ENCODE measurements around the gene JARID2. TPM values are rescaled to one million over a fixed set of nuclear protein-coding genes. Genes with fewer than 3 reads are reported as not detected.
A peak's percentile ranks its signal among the peaks of the same experiment; 100 is the strongest.

Gene JARID2
- total RNA-seq, 1 donor from 2014 or later, result 38.9 TPM

- peaks cover 48% of the 10 kb centered on the region for H3K4me1 ChIP-seq
- Mint-ChIP-seq H3K9me3 (peaks cover 7% of the 10 kb centered on the region), H3K4me3 (no peak overlapping the region), H3K27ac (peak overlapping the region; percentile 10), H3K4me1 (peaks cover 74% of the 10 kb centered on the region), H3K27me3 (ENCODE audit: insufficient read depth, low read depth) (peaks cover 2% of the 10 kb centered on the region), H3K36me3 (peaks cover 23% of the 10 kb centered on the region)
- no peak overlapping the region for H3K27ac ChIP-seq
- no peak overlapping the region for H3K9ac ChIP-seq
- DNase-seq (ENCODE audit: low spot score), result no peak
- no peak for TF ChIP-seq EZH2phosphoT487 (IDR thresholded peaks at IDR 0.05)
- TF ChIP-seq EZH2 (IDR thresholded peaks at IDR 0.05), result no peak
- TF ChIP-seq CTCF (IDR thresholded peaks at IDR 0.05), result no peak
- H3K4me3 ChIP-seq, result no peak overlapping the region
- H3K27me3 ChIP-seq, result no peaks in the 10 kb centered on the region
- H3F3A ChIP-seq (ENCODE audit: low read depth), result peaks cover 20% of the 10 kb centered on the region
- no peak overlapping the region for H2AFZ ChIP-seq (replicated peaks)
- H3K9me3 ChIP-seq (ENCODE audit: low read depth), result no peaks in the 10 kb centered on the region
- H3K79me2 ChIP-seq (ENCODE audit: low read depth), result peaks cover 100% of the 10 kb centered on the region
- H3K4me2 ChIP-seq, result no peak overlapping the region
- peaks cover 53% of the 10 kb centered on the region for H4K20me1 ChIP-seq (ENCODE audit: low read depth)
- H3K36me3 ChIP-seq, result no peaks in the 10 kb centered on the region
Observed at GRCh38 chr6:15426901-15427300, 181.0 kb downstream of the JARID2 start.

GRCh38 chr6:15427331-15428070 is 181.6 kb downstream of the JARID2 start:
- Histone ChIP-seq H3F3A (ENCODE audit: low read depth) (peaks cover 24% of the 10 kb centered on the region), H3K36me3 (no peaks in the 10 kb centered on the region), H3K27ac (no peak overlapping the region), H3K79me2 (ENCODE audit: low read depth) (peaks cover 100% of the 10 kb centered on the region), H2AFZ (replicated peaks) (no peak overlapping the region), H3K9me3 (ENCODE audit: low read depth) (no peaks in the 10 kb centered on the region), H3K4me2 (no peak overlapping the region), H3K27me3 (no peaks in the 10 kb centered on the region), H3K4me1 (peaks cover 50% of the 10 kb centered on the region), H3K4me3 (no peak overlapping the region), H4K20me1 (ENCODE audit: low read depth) (peaks cover 59% of the 10 kb centered on the region), H3K9ac (no peak overlapping the region)
- Mint-ChIP-seq H3K36me3 (peaks cover 23% of the 10 kb centered on the region), H3K27me3 (ENCODE audit: insufficient read depth, low read depth) (peaks cover 2% of the 10 kb centered on the region), H3K27ac (peak overlapping the region; percentile 40), H3K9me3 (peaks cover 7% of the 10 kb centered on the region), H3K4me1 (peaks cover 75% of the 10 kb centered on the region), H3K4me3 (peak overlapping the region; percentile 6)
- no peak for DNase-seq (ENCODE audit: low spot score)
- no peak for TF ChIP-seq CTCF (IDR thresholded peaks at IDR 0.05)
- TF ChIP-seq EZH2phosphoT487 (IDR thresholded peaks at IDR 0.05), result no peak
- TF ChIP-seq EZH2 (IDR thresholded peaks at IDR 0.05), result no peak

DNA sequence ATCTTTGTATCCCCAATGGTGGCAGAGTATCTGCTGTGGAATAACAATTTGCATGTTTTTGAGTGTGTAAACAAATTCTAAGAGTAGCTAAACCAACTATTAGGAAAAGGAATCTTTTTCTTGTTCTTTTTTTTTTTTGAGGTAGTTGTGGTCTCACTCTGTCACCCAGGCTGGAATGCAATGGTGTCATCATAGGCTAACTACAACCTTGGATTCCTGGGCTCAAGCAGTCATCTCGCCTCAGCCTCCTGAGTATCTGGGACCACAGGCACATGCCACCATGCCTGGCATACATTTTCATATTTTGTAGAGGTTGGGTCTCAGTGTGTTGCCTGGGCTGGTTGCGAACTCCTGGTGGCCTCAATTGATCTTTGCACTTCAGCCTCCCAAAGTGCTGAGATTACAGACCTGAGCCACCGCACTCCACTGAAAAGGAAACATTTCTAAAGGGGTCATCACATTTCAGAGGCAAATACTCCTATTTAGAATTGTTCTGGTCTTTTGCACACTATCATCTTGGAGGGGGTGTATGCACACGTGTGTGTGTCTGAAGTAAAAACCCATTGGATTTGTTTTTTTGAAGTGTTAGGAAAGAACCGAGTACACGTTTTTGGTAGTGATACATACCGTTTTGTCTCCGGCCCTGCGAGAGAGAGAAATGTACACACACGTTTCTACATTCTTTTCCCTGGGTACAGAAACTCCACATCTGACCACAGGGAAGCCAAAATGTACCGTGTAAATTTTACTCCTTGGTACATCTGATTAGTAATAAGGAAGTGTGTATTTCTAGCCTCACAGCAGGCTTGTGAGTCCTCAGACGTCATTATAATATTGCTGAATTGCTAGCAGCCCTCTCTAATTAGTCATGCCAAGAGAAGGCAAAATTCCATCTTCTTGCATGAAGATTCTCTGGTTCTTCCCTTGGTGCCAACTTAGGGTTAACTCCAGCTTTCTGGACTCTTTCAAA is 183.6 kb downstream of the JARID2 start:
- Histone ChIP-seq H3K4me2 (no peak overlapping the region), H4K20me1 (ENCODE audit: low read depth) (peaks cover 64% of the 10 kb centered on the region), H3K79me2 (ENCODE audit: low read depth) (peaks cover 100% of the 10 kb centered on the region), H3K36me3 (no peaks in the 10 kb centered on the region), H3K4me1 (peaks cover 62% of the 10 kb centered on the region), H3K9me3 (ENCODE audit: low read depth) (no peaks in the 10 kb centered on the region), H3F3A (ENCODE audit: low read depth) (peaks cover 24% of the 10 kb centered on the region), H3K27me3 (no peaks in the 10 kb centered on the region), H3K27ac (no peak overlapping the region), H3K9ac (no peak overlapping the region), H3K4me3 (no peak overlapping the region), H2AFZ (replicated peaks) (no peak overlapping the region)
- Mint-ChIP-seq H3K27me3 (ENCODE audit: insufficient read depth, low read depth) (peaks cover 2% of the 10 kb centered on the region), H3K9me3 (peaks cover 3% of the 10 kb centered on the region), H3K36me3 (peaks cover 14% of the 10 kb centered on the region), H3K4me3 (peak overlapping the region; percentile 12), H3K27ac (no peak overlapping the region), H3K4me1 (peaks cover 89% of the 10 kb centered on the region)
- no peak for TF ChIP-seq CTCF (IDR thresholded peaks at IDR 0.05)
- no peak for TF ChIP-seq EZH2 (IDR thresholded peaks at IDR 0.05)
- TF ChIP-seq EZH2phosphoT487 (IDR thresholded peaks at IDR 0.05), result no peak
- no peak for DNase-seq (ENCODE audit: low spot score)
